Measurements from ENCODE around the gene CNN1. TPM values are rescaled to one million over a fixed set of nuclear protein-coding genes. Genes with fewer than 3 reads are reported as not detected.

The CNN1 gene
- total RNA-seq = 0.20 TPM in 1 of 2 replicates, not detected in the other

DNA sequence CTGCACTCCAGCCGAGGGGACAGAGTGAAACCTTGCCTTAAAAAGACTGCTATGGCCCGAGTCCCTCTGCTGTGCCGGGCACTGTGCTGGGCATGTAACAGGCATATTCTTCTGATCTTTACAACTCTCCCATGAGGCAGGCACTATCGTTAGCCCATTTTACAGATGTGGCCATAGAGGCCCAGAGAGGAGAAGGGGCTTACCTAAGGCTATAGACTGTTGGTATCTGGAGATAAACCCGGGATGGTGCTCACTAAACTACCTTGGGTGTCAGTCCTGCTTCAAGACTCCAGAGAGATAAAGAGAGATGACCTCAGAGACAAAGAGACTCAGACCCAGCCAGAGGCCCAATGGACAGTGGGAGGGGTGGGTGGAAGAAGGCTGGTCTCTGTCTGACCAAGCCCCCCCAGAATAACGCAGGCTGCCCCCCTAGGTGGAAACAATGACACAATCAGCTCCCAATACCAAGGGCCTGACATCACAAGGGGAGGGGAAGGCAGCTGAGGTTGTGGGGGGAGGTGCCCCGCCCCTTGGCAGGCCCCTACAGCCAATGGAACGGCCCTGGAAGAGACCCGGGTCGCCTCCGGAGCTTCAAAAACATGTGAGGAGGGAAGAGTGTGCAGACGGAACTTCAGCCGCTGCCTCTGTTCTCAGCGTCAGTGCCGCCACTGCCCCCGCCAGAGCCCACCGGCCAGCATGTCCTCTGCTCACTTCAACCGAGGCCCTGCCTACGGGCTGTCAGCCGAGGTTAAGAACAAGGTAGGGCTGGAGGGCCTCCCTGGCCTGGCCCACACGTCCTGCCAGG is at the start of gene CNN1:
CNN1 (plus strand) TSS at position 620 of the 805 bp plus-strand sequence; CDS start at position 697, 77 bp downstream.

DNA sequence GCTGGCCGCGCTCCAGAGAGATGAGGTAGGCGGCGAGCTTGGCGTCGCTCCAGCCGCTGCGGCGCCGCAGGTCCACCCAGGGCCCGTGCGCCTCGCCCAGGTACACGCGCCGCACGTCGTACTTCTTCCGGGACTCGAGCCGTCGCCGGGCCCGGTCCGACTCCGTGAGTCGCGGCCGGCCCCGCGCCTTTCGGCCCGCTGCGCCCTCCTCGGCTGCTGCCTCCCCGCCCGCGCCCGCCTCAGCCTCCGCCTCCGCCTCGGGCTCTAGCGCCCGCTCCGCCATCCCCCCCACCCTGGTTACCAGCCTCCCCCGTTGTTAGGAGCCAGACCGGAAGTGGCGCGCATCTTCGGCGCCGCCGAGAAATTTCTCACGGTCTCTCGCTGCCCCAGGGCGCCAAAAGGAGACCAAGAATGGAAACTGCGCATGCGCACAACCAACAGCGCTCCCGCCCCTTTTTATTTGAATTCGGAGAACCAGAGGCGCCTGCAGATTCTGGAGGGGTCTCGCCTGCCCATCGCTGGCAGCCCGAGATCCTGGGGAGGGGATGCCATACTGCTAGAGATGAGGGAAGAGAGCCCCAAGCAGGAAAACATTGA is 33.0 kb upstream of the CNN1 start, which contains the start of gene ZNF653:
ZNF653 (minus strand) TSS at position 336 of the 597 bp plus-strand sequence; CDS start at position 283, 53 bp downstream.

GRCh38 chr19:11528551-11529341 is 9.9 kb upstream of the CNN1 start, which contains the start of gene ECSIT:
Gene ECSIT, minus strand, starts transcription at chr19:11529134. Its CDS starts 9,964 bp downstream, at chr19:11519170.

GRCh38 chr19:11558881-11559828 is 20.5 kb downstream of the CNN1 start, which contains the start of gene ELOF1:
Gene ELOF1, minus strand, starts transcription at chr19:11559230. Its CDS starts 4,883 bp downstream, at chr19:11554347.

GRCh38 chr19:11577451-11578257 is 39.0 kb downstream of the CNN1 start, which contains the start of gene ACP5:
Gene ACP5, minus strand, starts transcription at chr19:11577645. Its CDS starts 328 bp downstream, at chr19:11577317.

GRCh38 chr19:11597202-11598102 is 58.8 kb downstream of the CNN1 start, which contains the start of gene ZNF627:
Gene ZNF627, plus strand, starts transcription at chr19:11597483. Its CDS starts 145 bp downstream, at chr19:11597628.

Other genes starting within 250 kb of the CNN1 start
- gene TSPAN16, start 242.7 kb upstream of the CNN1 start, total RNA-seq = not detected in 2 replicates
- 17.8 and 24.6 TPM in 2 replicates for gene RAB3D, start 199.2 kb upstream of the CNN1 start, total RNA-seq
- 168 and 174 TPM in 2 replicates for gene TMEM205, start 192.6 kb upstream of the CNN1 start, total RNA-seq
- 10.3 and 28.4 TPM in 2 replicates for gene CCDC159, start 192.3 kb upstream of the CNN1 start, total RNA-seq
- gene PLPPR2, start 183.4 kb upstream of the CNN1 start, total RNA-seq = 8.4 and 17.1 TPM in 2 replicates
- 2.5 and 3.9 TPM in 2 replicates for gene SWSAP1, start 164.2 kb upstream of the CNN1 start, total RNA-seq
- 6.9 and 7.4 TPM in 2 replicates for gene EPOR, start 154.5 kb upstream of the CNN1 start, total RNA-seq
- 0.67 and 0.94 TPM in 2 replicates for gene RGL3, start 119.5 kb upstream of the CNN1 start, total RNA-seq
- gene ODAD3, start 103.7 kb upstream of the CNN1 start, total RNA-seq = 0.05 and 0.60 TPM in 2 replicates
- gene PRKCSH, start 103.2 kb upstream of the CNN1 start, total RNA-seq = 167 and 174 TPM in 2 replicates
- not detected in 2 replicates for gene ELAVL3, start 57.8 kb upstream of the CNN1 start, total RNA-seq
- 5.1 and 9.3 TPM in 2 replicates for gene ZNF653, start 33.0 kb upstream of the CNN1 start, total RNA-seq
- 54.2 and 56.5 TPM in 2 replicates for gene ECSIT, start 9.7 kb upstream of the CNN1 start, total RNA-seq
- gene ELOF1, start 20.4 kb downstream of the CNN1 start, total RNA-seq = 29.0 and 36.3 TPM in 2 replicates
- 0.39 and 1.2 TPM in 2 replicates for gene ACP5, start 38.8 kb downstream of the CNN1 start, total RNA-seq
- gene ZNF627, start 58.6 kb downstream of the CNN1 start, total RNA-seq = 7.1 and 8.8 TPM in 2 replicates
- gene ZNF823, start 200.1 kb downstream of the CNN1 start, total RNA-seq = 7.4 and 8.0 TPM in 2 replicates
- 2.8 and 3.0 TPM in 2 replicates for gene ZNF441, start 228.1 kb downstream of the CNN1 start, total RNA-seq

Data from mammary microvascular endothelial cell (primary cell).